DOHH2 (cell line): ENCODE results near the gene KCNK3.

ENCODE experiments used
- CTCF ChIP-seq: fragments of 200-600 bp; sonication (generic); IDR thresholded peaks from one replicate; pipeline ENCODE4 v1.5.1; 2014; ENCODE audit warnings: antibody characterized with exemption, mild to moderate bottlenecking, low read depth, low read length; ENCODE audit not compliant: poor library complexity, severe bottlenecking
- EZH2phosphoT487 ChIP-seq: fragments of 200-600 bp; sonication (generic); IDR thresholded peaks from 2 replicates; pipeline ENCODE4 v1.6.1; 2017; ENCODE audit warnings: borderline replicate concordance, mild to moderate bottlenecking, antibody characterized with exemption, low read length, moderate library complexity, mixed read lengths

DNA sequence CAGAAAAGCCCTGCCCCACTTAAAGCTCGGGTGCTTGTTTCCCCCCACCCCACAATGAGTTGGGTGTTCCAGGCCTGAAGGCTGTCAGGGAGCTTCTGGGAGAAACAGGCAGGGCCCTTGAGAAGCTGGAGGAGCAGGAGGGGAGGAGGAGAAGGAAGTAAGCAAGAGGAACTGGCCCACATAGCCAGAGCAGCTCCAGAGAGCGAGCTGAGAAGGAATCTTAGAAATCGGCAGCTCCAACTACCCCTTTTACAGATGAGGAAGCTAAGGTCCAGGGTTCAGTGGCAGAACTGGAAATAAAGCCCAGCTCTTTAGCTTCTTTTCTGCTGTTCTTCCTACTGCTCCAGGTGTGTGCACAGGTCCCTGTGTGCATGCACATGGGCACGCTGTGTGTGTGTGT lies 12.7 kb upstream of the KCNK3 start:
- TF ChIP-seq CTCF, result no peak
- TF ChIP-seq EZH2phosphoT487, result no peak
